Measurements from ENCODE around the gene TIMP3. TPM values are rescaled to one million over a fixed set of nuclear protein-coding genes. Genes with fewer than 3 reads are reported as not detected.

TIMP3 gene
- total and polyA plus RNA-seq, 2 of the 4 experiments (the other 2 are of a cell fraction) = 98.8 to 179 TPM

DNA sequence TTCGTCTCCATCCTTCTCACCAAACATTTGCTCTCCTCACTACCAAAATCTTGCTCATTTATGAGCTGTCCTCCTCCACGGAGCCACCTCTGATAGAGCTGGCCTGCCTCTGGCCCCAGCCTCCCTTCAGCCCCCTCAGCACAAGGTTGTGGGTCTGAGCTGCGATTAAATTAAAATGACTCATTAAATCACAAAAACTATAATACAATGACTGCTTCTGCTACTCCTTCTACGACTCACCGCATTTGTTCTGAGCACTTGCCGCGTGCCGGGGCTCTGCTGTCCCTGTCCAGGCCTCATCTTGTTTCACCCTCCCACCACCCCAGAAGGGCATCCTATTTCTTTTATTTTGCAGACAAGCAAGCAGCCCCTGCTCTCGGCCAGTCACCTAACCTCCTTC is 49.2 kb upstream of the TIMP3 start:
- DNase-seq (peak; percentile 63), ATAC-seq (ENCODE audit: low read depth) (peak; percentile 54)
- no peak overlapping the region for H3K4me3 ChIP-seq (ENCODE audit: insufficient read depth, low read depth, low read length)
- peak overlapping the region; percentile 46 for H2AK9ac ChIP-seq (replicated peaks; ENCODE audit: low read depth, low read length, poor library complexity)
- no peaks in the 10 kb centered on the region for H4K20me1 ChIP-seq (ENCODE audit: insufficient read depth, low read length)
- POLR2A ChIA-PET (ENCODE audit: unreplicated experiment) = no interaction called here
- dilution Hi-C loops (cut with HindIII; ENCODE audit: low sequenced_read_pairs, unreplicated experiment) = no loop called here
- CTCF ChIA-PET = no interaction called here
- H2AK5ac ChIP-seq (ENCODE audit: low read depth, low read length) = peak overlapping the region; percentile 67
- no peaks in the 10 kb centered on the region for H3K79me1 ChIP-seq (ENCODE audit: low read depth in 1 of 2, low read length in 2 of 2)
- H2BK120ac ChIP-seq (ENCODE audit: low read depth, low read length) = peak overlapping the region; percentile 84; the same call in 1 of the 2 replicates
- H3K4me1 ChIP-seq (ENCODE audit: control insufficient read depth, insufficient read depth, low read length) = peaks cover 18% of the 10 kb centered on the region
- intact Hi-C loops (cut with micrococcal nuclease) = no loop called here
- peak overlapping the region; percentile 22 for H2BK5ac ChIP-seq (ENCODE audit: low read depth, low read length, poor library complexity, severe bottlenecking)
- peak overlapping the region; percentile 8; the same call in 1 of the 2 replicates for H3K27ac ChIP-seq (ENCODE audit: insufficient read depth, low read length)
- no peaks in the 10 kb centered on the region for H3K27me3 ChIP-seq (ENCODE audit: control insufficient read depth, insufficient read depth, low read length)
- no TSS peak for BruUV-seq (replicated peaks)
- peak overlapping the region; percentile 88 for H3K4ac ChIP-seq (ENCODE audit: low read depth, low read length)
- TF ChIP-seq CEBPB (IDR thresholded peaks at IDR 0.05; ENCODE audit: low read depth, low read length) = no peak
- TF ChIP-seq CHD1 (IDR thresholded peaks at IDR 0.05; ENCODE audit: low read depth, low read length) = no peak
- TF ChIP-seq POLR2A (IDR thresholded peaks at IDR 0.05; ENCODE audit: low read depth, low read length) = no peak
- no peak for TF ChIP-seq FOS (IDR thresholded peaks at IDR 0.05; ENCODE audit: low read depth, low read length)
- no peak for TF ChIP-seq NFE2L2 (IDR thresholded peaks at IDR 0.05; ENCODE audit: low read depth, low read length)
- no peaks in the 10 kb centered on the region for H3K9me3 ChIP-seq (ENCODE audit: control insufficient read depth, insufficient read depth, low read length)
- no peaks in the 10 kb centered on the region for H3K36me3 ChIP-seq (ENCODE audit: control insufficient read depth, insufficient read depth, low read length)
- peak overlapping the region; percentile 46 for H3K18ac ChIP-seq (ENCODE audit: low read depth, low read length)
- peaks cover 16% of the 10 kb centered on the region for H3K9me1 ChIP-seq (ENCODE audit: insufficient read depth, low read length)
- H3K4me2 ChIP-seq (ENCODE audit: low read depth, low read length) = no peak overlapping the region
- in situ Hi-C loops (cut with MboI; ENCODE audit: low sequenced_read_pairs) = no loop called here
- H4K91ac ChIP-seq (ENCODE audit: insufficient read depth, low read depth, low read length) = peak overlapping the region; percentile 66
- H3K23ac ChIP-seq (ENCODE audit: low read depth, low read length) = 0 out of 2 replicates have a peak overlapping the region, but pooled peaks have one; percentile 56
- H4K8ac ChIP-seq (ENCODE audit: low read depth in 2 of 2, low read length in 2 of 2) = peak overlapping the region; percentile 19 to 27; a peak in 3 of 4 replicates
- H3K56ac ChIP-seq (ENCODE audit: extremely low read depth, insufficient read depth, low read length) = no peak overlapping the region
- H3K9ac ChIP-seq (ENCODE audit: low read depth, low read length) = no peak overlapping the region
- H3K14ac ChIP-seq (replicated peaks; ENCODE audit: low read depth, low read length) = peak overlapping the region; percentile 75
- peak overlapping the region; percentile 40 for H2AFZ ChIP-seq (replicated peaks; ENCODE audit: low read length, poor library complexity)
- H2BK15ac ChIP-seq (ENCODE audit: low read depth, low read length) = no peak overlapping the region
- H4K5ac ChIP-seq (ENCODE audit: low read depth, low read length) = peak overlapping the region; percentile 13; the same call in 1 of the 2 replicates
- WGBS, 2 experiments (ENCODE audit: extremely low coverage in 2 of 2, insufficient read length in 1 of 2) = 65% methylated on average over 4 of the region's 9 CpGs; no CpG with 5 or more reads in 1 of the 2 experiments
- peak overlapping the region; percentile 58 for H2BK20ac ChIP-seq (ENCODE audit: low read depth, low read length)

Data from IMR-90 (cell line).